A549 (cell line): ENCODE results near the gene ACP3.
"Not testable (repeated sequence)": the region's sequence is repeated elsewhere in the genome, so short reads cannot be mapped to it uniquely, and the experiment has no call there.

Source experiments
- CTCF ChIP-seq: fragments of >200 bp; sonication (Bioruptor Twin); formaldehyde crosslinking; IDR thresholded peaks from 3 replicates; pipeline ENCODE4 v1.5.1; 2016
- KDM1A ChIP-seq: fragments of 200-600 bp; sonication (generic); IDR thresholded peaks from 2 replicates; pipeline ENCODE4 v1.6.1; 2016; ENCODE audit warnings: low read depth, mild to moderate bottlenecking
- NR3C1 ChIP-seq: fragments of >200 bp; sonication (Bioruptor Twin); formaldehyde crosslinking; IDR thresholded peaks from 3 replicates; pipeline ENCODE4 v1.6.1; 2017
- PBX3 ChIP-seq: IDR thresholded peaks from 2 replicates; pipeline ENCODE4 v1.6.1; 2012
- POLR2A ChIP-seq: IDR thresholded peaks from 2 replicates; pipeline ENCODE4 v1.6.1; 2012; ENCODE audit warnings: mild to moderate bottlenecking, low read length
- RCOR1 ChIP-seq: fragments of 150-350 bp; IDR thresholded peaks from 2 replicates; pipeline ENCODE4 v1.6.1; 2014; ENCODE audit warnings: antibody characterized with exemption, low read length, low read depth
- SMC3 ChIP-seq: fragments of >200 bp; sonication (Bioruptor Twin); formaldehyde crosslinking; IDR thresholded peaks from 3 replicates; pipeline ENCODE4 v1.6.1; 2018; ENCODE audit warnings: inconsistent platforms
- TF ChIP-seq, protein P1 (sequence below): IDR thresholded peaks from 2 replicates; pipeline ENCODE4 v1.6.1; 2012

- not testable (repeated sequence) for TF ChIP-seq NR3C1, KDM1A, RCOR1, SMC3, PBX3, POLR2A, CTCF
- TF ChIP-seq, protein P1, sequence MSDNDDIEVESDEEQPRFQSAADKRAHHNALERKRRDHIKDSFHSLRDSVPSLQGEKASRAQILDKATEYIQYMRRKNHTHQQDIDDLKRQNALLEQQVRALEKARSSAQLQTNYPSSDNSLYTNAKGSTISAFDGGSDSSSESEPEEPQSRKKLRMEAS = not testable (repeated sequence)
Observed at GRCh38 chr3:132392675-132393074, 75.5 kb downstream of the ACP3 start.
